SU-DHL-6 (cell line): Measurements from ENCODE around the gene KAZN.

ENCODE experiments used
- CTCF ChIP-seq: fragments of 200-600 bp; sonication (generic); IDR thresholded peaks from one replicate; pipeline ENCODE4 v1.5.1; 2017; ENCODE audit warnings: antibody characterized with exemption, mild to moderate bottlenecking, low read length, moderate library complexity; ENCODE audit not compliant: insufficient read depth, poor library complexity, severe bottlenecking
- EZH2phosphoT487 ChIP-seq: fragments of 200-600 bp; sonication (generic), shearing (Covaris generic); conservative IDR thresholded peaks from 2 replicates; pipeline ENCODE4 v1.6.1; 2018; ENCODE audit warnings: mild to moderate bottlenecking, antibody characterized with exemption, low read length, moderate library complexity, mixed read lengths

DNA sequence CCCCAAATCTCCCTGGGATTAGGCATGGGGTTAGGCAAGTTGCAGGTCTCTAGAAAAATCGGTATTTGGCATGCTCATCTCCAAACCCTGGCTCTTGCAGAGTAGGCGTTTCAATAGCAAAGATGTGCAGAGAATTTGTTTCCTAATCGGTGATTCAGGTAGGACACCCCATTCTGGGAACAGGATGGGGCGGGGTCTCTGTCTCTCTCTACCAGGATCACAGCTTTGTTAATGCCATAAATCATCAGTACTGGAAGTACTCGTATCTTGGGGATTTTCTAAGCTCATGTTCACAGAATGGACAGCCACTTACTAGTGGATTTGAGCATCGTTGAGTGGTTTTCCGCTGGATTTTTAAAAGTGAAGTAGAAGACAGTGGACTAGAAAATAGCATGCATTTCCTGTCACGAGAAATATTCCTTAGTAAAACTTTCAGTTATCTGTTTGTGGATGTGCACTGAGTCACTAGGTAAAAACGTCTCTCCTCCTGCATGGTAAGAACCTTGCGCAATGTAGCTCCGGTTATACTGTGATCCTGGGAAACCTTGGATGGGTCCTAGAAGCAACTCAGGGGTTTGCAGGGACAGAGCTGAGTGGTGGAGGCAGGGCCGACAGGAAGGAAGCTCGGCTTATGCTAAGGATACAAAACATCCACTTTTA, 560.2 kb downstream of the KAZN start:
- TF ChIP-seq CTCF (no peak), EZH2phosphoT487 (no peak)
